Effector memory CD4-positive, alpha-beta T cell (primary cell): ENCODE results near the gene CNOT1.

Experiments
- DNase-seq, 3 donors: peaks; one replicate each; pipeline ENCODE4 v3.0.0-alpha.2; 2020
- H3K27ac ChIP-seq: 2 replicates; pipeline ENCODE4 v1.7.0; 2013; ENCODE audit warnings: mild to moderate bottlenecking, low read length, moderate library complexity; ENCODE audit not compliant: insufficient read depth, poor library complexity, severe bottlenecking
- H3K27me3 ChIP-seq: replicated peaks from 2 replicates; pipeline ENCODE4 v1.7.0; 2013; ENCODE audit warnings: mild to moderate bottlenecking, low read length; ENCODE audit not compliant: insufficient read depth, control insufficient read depth, poor library complexity, severe bottlenecking
- H3K36me3 ChIP-seq: 2 replicates; pipeline ENCODE4 v1.7.0; 2013; ENCODE audit warnings: mild to moderate bottlenecking, low read length, moderate library complexity; ENCODE audit not compliant: control insufficient read depth, insufficient read depth
- H3K4me1 ChIP-seq: 2 replicates; pipeline ENCODE4 v1.7.0; 2013; ENCODE audit warnings: low read length, mild to moderate bottlenecking; ENCODE audit not compliant: control insufficient read depth, insufficient read depth, poor library complexity, severe bottlenecking
- H3K4me3 ChIP-seq: 2 replicates; pipeline ENCODE4 v1.7.0; 2013; ENCODE audit warnings: low read length, low read depth, mild to moderate bottlenecking; ENCODE audit not compliant: insufficient read depth, poor library complexity, severe bottlenecking
- H3K9me3 ChIP-seq: 2 replicates; pipeline ENCODE4 v1.7.0; 2013; ENCODE audit warnings: mild to moderate bottlenecking, low read length, moderate library complexity; ENCODE audit not compliant: control insufficient read depth

Gene CNOT1

GRCh38 chr16:58487566-58488351 is 141.9 kb downstream of the CNOT1 start:
- Histone ChIP-seq H3K27me3 (peaks cover 2% of the 10 kb centered on the region), H3K27ac (no peak overlapping the region), H3K36me3 (no peaks in the 10 kb centered on the region), H3K4me3 (peak overlapping the region; percentile 37), H3K9me3 (no peaks in the 10 kb centered on the region), H3K4me1 (peaks cover 6% of the 10 kb centered on the region)
- DNase-seq: peak; percentile 35 to 53 (median 38)

DNA sequence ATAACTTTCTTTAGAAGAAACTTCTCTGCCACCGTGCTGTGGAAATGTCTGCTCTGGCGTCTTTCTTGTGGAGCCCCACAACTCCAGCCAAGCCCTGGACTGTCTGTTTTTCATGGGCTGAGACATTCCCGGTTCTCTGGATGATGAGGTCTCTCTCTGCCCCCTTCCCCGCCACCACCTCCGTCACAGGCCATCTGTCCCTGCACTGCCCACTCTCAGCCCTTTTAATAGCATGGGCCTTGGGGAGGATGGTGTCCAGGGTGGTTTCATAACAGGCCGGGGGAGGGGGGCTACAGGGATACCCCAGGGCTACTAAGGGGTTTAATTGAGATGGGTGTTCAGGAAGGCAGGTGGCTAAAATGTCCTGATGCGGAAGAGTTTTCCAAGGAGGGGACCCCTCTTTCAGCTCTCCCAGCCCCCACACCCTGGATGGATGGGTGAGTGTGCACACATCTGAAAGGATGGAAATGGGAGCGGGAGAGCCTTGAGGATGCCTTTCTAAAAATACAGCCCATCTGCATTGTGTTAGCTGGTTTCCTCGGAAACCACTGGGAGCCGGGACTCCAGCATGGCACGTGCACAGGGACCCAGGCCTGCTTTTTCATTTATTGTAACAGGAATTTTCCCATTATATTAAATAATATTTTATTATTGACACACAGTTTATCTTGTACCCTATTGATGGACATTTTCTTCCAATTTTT is 144.3 kb downstream of the CNOT1 start:
- peaks cover 2% of the 10 kb centered on the region for H3K27me3 ChIP-seq
- no peak overlapping the region for H3K4me3 ChIP-seq
- H3K9me3 ChIP-seq: no peaks in the 10 kb centered on the region
- peaks cover 6% of the 10 kb centered on the region for H3K4me1 ChIP-seq
- H3K36me3 ChIP-seq: no peaks in the 10 kb centered on the region
- H3K27ac ChIP-seq: no peak overlapping the region
- DNase-seq: no peak

- no peak overlapping the region for H3K27ac ChIP-seq
- no peaks in the 10 kb centered on the region for H3K36me3 ChIP-seq
- peaks cover 2% of the 10 kb centered on the region for H3K27me3 ChIP-seq
- H3K4me3 ChIP-seq: no peak overlapping the region
- H3K9me3 ChIP-seq: no peaks in the 10 kb centered on the region
- DNase-seq: no peak
- H3K4me1 ChIP-seq: no peaks in the 10 kb centered on the region
Measured at GRCh38 chr16:58481931-58482330, 147.7 kb downstream of the CNOT1 start.

DNA sequence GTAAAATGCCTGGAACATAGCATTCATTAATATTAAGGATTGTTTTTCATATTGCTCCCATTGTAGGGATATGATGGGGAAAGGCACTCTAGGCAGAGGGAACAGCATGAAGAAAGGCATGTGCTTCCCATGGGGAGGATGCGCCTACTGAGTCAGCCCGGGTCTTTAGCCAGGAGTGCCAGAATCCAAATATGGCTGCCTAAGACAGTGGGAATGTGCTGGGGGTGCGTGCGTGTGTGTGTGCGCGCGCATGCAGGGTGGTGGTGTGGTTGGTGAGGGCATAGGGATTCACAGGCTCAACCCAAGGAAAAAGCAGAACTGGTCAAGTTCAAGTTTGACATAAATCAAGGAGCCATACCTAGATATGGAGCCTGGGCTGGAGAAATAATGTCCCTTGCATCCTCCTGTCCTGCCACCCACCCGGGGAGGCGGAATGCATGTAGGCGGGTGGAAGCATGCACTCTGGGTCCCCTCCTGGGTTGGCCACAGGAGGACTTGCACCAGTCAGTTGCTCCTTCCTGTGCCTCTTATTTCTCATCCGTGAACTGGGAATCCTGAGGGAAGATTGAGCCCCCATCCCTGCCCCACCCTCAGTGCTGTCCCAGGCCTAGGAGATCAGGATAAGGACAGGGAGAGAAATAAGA is 148.3 kb downstream of the CNOT1 start:
- no peaks in the 10 kb centered on the region for H3K36me3 ChIP-seq
- DNase-seq: no peak
- no peak overlapping the region for H3K27ac ChIP-seq
- H3K4me3 ChIP-seq: no peak overlapping the region
- no peaks in the 10 kb centered on the region for H3K4me1 ChIP-seq
- no peaks in the 10 kb centered on the region for H3K9me3 ChIP-seq
- peaks cover 2% of the 10 kb centered on the region for H3K27me3 ChIP-seq

- H3K27ac ChIP-seq: no peak overlapping the region
- H3K4me1 ChIP-seq: no peaks in the 10 kb centered on the region
- H3K36me3 ChIP-seq: no peaks in the 10 kb centered on the region
- H3K9me3 ChIP-seq: no peaks in the 10 kb centered on the region
- no peak overlapping the region for H3K4me3 ChIP-seq
- no peak for DNase-seq
- H3K27me3 ChIP-seq: peaks cover 2% of the 10 kb centered on the region
Measured at GRCh38 chr16:58478427-58478826, 151.2 kb downstream of the CNOT1 start.

- no peak for DNase-seq
- no peaks in the 10 kb centered on the region for H3K4me1 ChIP-seq
- H3K27me3 ChIP-seq: no peaks in the 10 kb centered on the region
- no peak overlapping the region for H3K27ac ChIP-seq
- no peaks in the 10 kb centered on the region for H3K36me3 ChIP-seq
- no peaks in the 10 kb centered on the region for H3K9me3 ChIP-seq
- H3K4me3 ChIP-seq: no peak overlapping the region
Measured at GRCh38 chr16:58476791-58477190, 152.8 kb downstream of the CNOT1 start.

- no peak for DNase-seq
- Histone ChIP-seq H3K9me3 (no peaks in the 10 kb centered on the region), H3K4me1 (no peaks in the 10 kb centered on the region), H3K27ac (no peak overlapping the region), H3K36me3 (no peaks in the 10 kb centered on the region), H3K4me3 (no peak overlapping the region), H3K27me3 (no peaks in the 10 kb centered on the region)
Measured at GRCh38 chr16:58475091-58475619, 154.5 kb downstream of the CNOT1 start.

DNA sequence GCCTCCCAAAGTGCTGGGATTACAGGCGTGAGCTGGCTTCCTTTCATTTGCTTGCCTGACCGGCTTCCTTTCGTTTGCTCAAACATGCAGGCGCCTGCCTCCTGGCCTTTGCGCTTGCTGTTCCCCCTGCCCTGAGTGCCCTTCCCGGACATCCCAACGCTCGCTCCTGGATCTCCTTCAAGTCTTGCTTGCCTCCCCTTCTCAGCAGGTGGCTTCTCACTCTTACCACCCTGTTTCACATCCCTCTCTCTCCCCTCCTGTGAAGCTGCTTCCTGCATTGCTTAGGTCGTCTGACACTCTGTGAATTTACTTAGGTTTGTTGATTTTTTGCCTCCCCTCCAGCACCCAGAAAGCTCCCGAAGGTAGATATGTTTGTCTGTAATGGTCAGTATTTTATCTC is 155.3 kb downstream of the CNOT1 start:
- Histone ChIP-seq H3K27me3 (no peaks in the 10 kb centered on the region), H3K36me3 (no peaks in the 10 kb centered on the region), H3K9me3 (no peaks in the 10 kb centered on the region), H3K4me1 (no peaks in the 10 kb centered on the region), H3K4me3 (no peak overlapping the region), H3K27ac (no peak overlapping the region)
- no peak for DNase-seq

GRCh38 chr16:58472827-58473226 is 156.8 kb downstream of the CNOT1 start:
- no peak for DNase-seq
- no peaks in the 10 kb centered on the region for H3K4me1 ChIP-seq
- no peak overlapping the region for H3K27ac ChIP-seq
- no peaks in the 10 kb centered on the region for H3K9me3 ChIP-seq
- no peaks in the 10 kb centered on the region for H3K36me3 ChIP-seq
- H3K4me3 ChIP-seq: no peak overlapping the region
- no peaks in the 10 kb centered on the region for H3K27me3 ChIP-seq

- no peak for DNase-seq
- Histone ChIP-seq H3K9me3 (no peaks in the 10 kb centered on the region), H3K4me1 (no peaks in the 10 kb centered on the region), H3K36me3 (no peaks in the 10 kb centered on the region), H3K27ac (no peak overlapping the region), H3K27me3 (no peaks in the 10 kb centered on the region), H3K4me3 (no peak overlapping the region)
Measured at GRCh38 chr16:58472266-58472665, 157.4 kb downstream of the CNOT1 start.
